Activated T-cell treated with anti-CD3 and anti-CD28 coated beads, Interleukin-2, amount 50 U/mL, for 1 hour (primary cell): ENCODE results near the gene CNOT1.

ENCODE experiments used
- DNase-seq: peaks from one replicate; pipeline ENCODE4 v3.0.0-alpha.2; 2020

CNOT1 gene

GRCh38 chr16:58475091-58475619, 154.5 kb downstream of the CNOT1 start:
- no peak for DNase-seq

DNA sequence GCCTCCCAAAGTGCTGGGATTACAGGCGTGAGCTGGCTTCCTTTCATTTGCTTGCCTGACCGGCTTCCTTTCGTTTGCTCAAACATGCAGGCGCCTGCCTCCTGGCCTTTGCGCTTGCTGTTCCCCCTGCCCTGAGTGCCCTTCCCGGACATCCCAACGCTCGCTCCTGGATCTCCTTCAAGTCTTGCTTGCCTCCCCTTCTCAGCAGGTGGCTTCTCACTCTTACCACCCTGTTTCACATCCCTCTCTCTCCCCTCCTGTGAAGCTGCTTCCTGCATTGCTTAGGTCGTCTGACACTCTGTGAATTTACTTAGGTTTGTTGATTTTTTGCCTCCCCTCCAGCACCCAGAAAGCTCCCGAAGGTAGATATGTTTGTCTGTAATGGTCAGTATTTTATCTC, 155.3 kb downstream of the CNOT1 start:
- no peak for DNase-seq

DNA sequence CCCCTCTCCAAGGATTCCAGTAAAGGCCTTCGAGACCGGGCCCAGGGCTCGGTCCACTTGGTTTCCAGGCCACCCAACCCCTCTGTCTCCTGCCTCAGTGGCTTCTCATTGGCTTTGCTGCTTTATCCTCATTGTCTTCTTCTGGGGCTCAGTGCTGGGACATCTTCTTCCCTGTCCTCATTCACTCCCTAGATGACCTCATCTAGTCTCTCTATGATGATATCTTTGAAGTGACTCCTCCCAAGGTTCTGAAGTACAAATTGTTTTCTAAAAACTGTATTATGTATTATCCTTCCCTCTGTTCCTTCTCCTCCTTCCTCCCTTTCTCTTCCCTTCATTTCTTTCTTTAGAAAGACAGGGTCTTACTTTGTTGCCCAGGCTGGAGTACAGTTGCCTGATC, 156.8 kb downstream of the CNOT1 start:
- DNase-seq = no peak

GRCh38 chr16:58472266-58472665, 157.4 kb downstream of the CNOT1 start:
- no peak for DNase-seq

DNA sequence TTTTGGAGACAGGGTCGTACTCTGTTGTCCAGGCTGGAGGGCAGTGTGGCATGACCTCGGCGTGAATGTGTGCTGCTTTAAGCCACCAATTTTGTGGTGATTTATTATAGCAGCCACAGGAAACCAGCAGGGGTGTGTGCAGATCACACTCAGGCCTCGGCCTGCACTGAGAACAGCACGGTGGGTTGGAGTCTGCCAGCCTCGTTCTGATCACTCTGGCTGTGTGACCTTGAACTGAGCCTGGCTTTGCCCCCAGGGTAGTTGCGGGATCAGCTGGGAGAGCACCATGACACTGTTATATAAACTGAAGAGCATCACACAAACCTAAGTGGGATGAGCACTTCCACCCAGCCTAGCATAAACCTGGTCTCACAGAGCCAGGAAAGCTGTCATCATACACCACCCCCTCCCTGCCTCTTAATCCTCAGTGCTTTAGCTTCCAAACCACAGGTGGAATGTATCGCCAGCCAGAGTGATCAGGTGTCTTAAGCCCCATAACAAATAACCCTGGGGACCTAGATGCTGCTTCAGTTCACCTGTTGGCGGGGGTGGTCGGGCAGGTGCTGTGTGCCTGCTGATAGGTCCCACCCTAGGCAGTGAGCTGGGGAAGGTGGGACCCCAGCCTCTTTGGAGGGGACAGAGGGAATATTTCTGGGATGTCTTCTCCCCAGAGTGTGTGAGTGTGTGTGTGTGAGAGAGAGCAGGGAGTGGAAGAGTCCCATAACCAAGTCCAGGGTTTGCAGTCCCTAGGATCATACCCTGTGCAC, 158.2 kb downstream of the CNOT1 start:
- no peak for DNase-seq
